Measurements from ENCODE around the gene ITPR1. TPM values are rescaled to one million over a fixed set of nuclear protein-coding genes. Genes with fewer than 3 reads are reported as not detected.

Gene ITPR1
- polyA plus RNA-seq, 2 of the 4 experiments (the other 2 are of a cell fraction) = 2.8 to 9.6 TPM

DNA sequence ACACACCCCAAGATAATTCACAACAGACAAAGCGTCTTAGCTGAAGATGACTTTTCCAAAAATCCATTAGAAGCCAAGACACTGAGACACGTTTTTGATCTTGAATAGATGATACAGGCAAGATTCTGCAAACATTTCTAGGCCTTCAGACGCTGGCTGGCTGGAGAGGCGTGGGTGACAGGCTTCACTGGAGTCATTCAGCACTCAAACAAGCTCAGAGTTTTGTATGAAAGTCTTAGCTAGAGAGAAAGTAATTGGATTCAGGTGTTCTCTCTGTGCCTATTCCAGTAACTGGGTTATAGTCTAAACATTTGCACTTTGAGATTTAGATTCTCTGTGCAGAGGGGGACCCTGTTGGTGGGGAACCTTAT lies 338.4 kb downstream of the ITPR1 start:
- peaks cover 55% of the 10 kb centered on the region for H3K4me1 ChIP-seq
- ATAC-seq (peak; percentile 26 to 44; a peak in 3 of 6 replicates), DNase-seq (ENCODE audit: low read depth in 1 of 2, low spot score in 1 of 2) (peak in 1 of 2 experiments; percentile 30), FAIRE-seq (no peak)
- POLR2A ChIA-PET = interaction anchor here (1.5 kb wide), 1 partner anchor 147 kb away, joined by 8 read pairs; the partner anchor contains the start of gene BHLHE40
- no peak overlapping the region for H3K4me3 ChIP-seq
- H3K9me3 ChIP-seq = no peaks in the 10 kb centered on the region
- 37% methylated on average over 4 of the region's 4 CpGs for WGBS (ENCODE audit: missing lambda C conversion rate)
- peak overlapping the region; percentile 80 to 83 for H3K27ac ChIP-seq
- H3K4me2 ChIP-seq = peak overlapping the region; percentile 66
- TF ChIP-seq, protein P1, sequence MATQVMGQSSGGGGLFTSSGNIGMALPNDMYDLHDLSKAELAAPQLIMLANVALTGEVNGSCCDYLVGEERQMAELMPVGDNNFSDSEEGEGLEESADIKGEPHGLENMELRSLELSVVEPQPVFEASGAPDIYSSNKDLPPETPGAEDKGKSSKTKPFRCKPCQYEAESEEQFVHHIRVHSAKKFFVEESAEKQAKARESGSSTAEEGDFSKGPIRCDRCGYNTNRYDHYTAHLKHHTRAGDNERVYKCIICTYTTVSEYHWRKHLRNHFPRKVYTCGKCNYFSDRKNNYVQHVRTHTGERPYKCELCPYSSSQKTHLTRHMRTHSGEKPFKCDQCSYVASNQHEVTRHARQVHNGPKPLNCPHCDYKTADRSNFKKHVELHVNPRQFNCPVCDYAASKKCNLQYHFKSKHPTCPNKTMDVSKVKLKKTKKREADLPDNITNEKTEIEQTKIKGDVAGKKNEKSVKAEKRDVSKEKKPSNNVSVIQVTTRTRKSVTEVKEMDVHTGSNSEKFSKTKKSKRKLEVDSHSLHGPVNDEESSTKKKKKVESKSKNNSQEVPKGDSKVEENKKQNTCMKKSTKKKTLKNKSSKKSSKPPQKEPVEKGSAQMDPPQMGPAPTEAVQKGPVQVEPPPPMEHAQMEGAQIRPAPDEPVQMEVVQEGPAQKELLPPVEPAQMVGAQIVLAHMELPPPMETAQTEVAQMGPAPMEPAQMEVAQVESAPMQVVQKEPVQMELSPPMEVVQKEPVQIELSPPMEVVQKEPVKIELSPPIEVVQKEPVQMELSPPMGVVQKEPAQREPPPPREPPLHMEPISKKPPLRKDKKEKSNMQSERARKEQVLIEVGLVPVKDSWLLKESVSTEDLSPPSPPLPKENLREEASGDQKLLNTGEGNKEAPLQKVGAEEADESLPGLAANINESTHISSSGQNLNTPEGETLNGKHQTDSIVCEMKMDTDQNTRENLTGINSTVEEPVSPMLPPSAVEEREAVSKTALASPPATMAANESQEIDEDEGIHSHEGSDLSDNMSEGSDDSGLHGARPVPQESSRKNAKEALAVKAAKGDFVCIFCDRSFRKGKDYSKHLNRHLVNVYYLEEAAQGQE (IDR thresholded peaks at IDR 0.05) = no peak
- TF ChIP-seq JUN (IDR thresholded peaks at IDR 0.05) (no peak), CEBPB (IDR thresholded peaks at IDR 0.05) (no peak), CBX8 (IDR thresholded peaks at IDR 0.05) (no peak), PHF8 (IDR thresholded peaks at IDR 0.05; ENCODE audit: borderline replicate concordance, low read depth) (no peak), KDM5A (IDR thresholded peaks at IDR 0.05) (no peak), NPAS2 (CRISPR knock-in tag; IDR thresholded peaks at IDR 0.05; ENCODE audit: borderline replicate concordance) (no peak), RNF2 (IDR thresholded peaks at IDR 0.05; ENCODE audit: borderline replicate concordance, low read depth) (no peak), NR3C1 (IDR thresholded peaks at IDR 0.05) (no peak), HEYL (CRISPR knock-in tag; IDR thresholded peaks at IDR 0.05) (no peak), HDAC2 (IDR thresholded peaks at IDR 0.05) (no peak), CHD4 (IDR thresholded peaks at IDR 0.05; ENCODE audit: borderline replicate concordance) (no peak), RARB (CRISPR knock-in tag; IDR thresholded peaks at IDR 0.05) (no peak), POLR2AphosphoS2 (conservative IDR thresholded peaks at IDR 0.05; ENCODE audit: low read length) (no peak)
- TF ChIP-seq, protein P2, sequence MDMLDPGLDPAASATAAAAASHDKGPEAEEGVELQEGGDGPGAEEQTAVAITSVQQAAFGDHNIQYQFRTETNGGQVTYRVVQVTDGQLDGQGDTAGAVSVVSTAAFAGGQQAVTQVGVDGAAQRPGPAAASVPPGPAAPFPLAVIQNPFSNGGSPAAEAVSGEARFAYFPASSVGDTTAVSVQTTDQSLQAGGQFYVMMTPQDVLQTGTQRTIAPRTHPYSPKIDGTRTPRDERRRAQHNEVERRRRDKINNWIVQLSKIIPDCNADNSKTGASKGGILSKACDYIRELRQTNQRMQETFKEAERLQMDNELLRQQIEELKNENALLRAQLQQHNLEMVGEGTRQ (IDR thresholded peaks at IDR 0.05) = no peak
- CTCF ChIA-PET = interaction anchor here (0.7 to 1.0 kb wide), 4 partner anchors 16 to 145 kb away, joined by 4 to 5 read pairs (median 4); no protein-coding TSS in a partner anchor

DNA sequence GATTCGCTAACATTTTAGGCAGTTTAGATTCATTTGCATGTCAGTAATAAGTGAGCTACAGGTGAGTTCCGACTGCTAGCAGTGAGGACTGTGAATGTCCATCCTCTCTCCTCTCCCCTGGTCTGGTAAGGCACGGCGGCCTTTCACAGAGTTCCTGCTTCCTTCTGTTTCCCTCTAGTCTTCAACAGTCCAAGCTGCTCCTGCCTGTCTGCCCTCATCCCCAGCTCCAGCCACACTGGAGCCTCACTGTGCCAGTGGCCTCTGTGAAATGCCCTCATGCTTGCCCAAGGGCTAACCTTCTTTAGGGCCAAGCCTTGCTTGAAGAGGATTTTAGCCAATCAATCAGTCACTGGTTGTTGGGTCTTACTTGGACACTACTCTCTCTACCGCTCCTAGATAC lies 340.3 kb downstream of the ITPR1 start:
- 96% methylated on average over 5 of the region's 5 CpGs for WGBS (ENCODE audit: missing lambda C conversion rate)
- TF ChIP-seq HOXB5 (CRISPR knock-in tag; IDR thresholded peaks at IDR 0.05) (no peak), MAFK (IDR thresholded peaks at IDR 0.05; ENCODE audit: partially characterized antibody) (no peak), SMC3 (IDR thresholded peaks at IDR 0.05) (no peak), EHMT2 (IDR thresholded peaks at IDR 0.05; ENCODE audit: low read depth) (no peak), TFCP2L1 (CRISPR knock-in tag; IDR thresholded peaks at IDR 0.05) (no peak), RARB (CRISPR knock-in tag; IDR thresholded peaks at IDR 0.05) (no peak), HOXA7 (CRISPR knock-in tag; IDR thresholded peaks at IDR 0.05) (no peak), FOSB (CRISPR knock-in tag; IDR thresholded peaks at IDR 0.05) (no peak)
- TF ChIP-seq, protein P1 (IDR thresholded peaks at IDR 0.05) = no peak
- H3K4me1 ChIP-seq = peaks cover 36% of the 10 kb centered on the region
- ATAC-seq (no peak), FAIRE-seq (no peak), DNase-seq (ENCODE audit: low read depth in 1 of 2, low spot score in 1 of 2) (no peak)
- ChIA-PET POLR2A (no interaction called here), CTCF (interaction anchor here (0.9 kb wide), 1 partner anchor 8 kb away, joined by 3 read pairs; no protein-coding TSS in a partner anchor)
- H3K27ac ChIP-seq = peak overlapping the region in 1 of 2 experiments; percentile 49; a peak in 2 of 6 replicates
- no peak overlapping the region for H3K4me3 ChIP-seq
- no peaks in the 10 kb centered on the region for H3K9me3 ChIP-seq
- no peak overlapping the region for H3K4me2 ChIP-seq
